BJ (cell line): ENCODE measurements around the gene DDX23. TPM values are rescaled to one million over a fixed set of nuclear protein-coding genes. Genes with fewer than 3 reads are reported as not detected.
"Not testable (repeated sequence)": the region's sequence is repeated elsewhere in the genome, so short reads cannot be mapped to it uniquely, and the experiment has no call there.

ENCODE experiments used
- CTCF ChIA-PET: fragments of 350-600 bp; formaldehyde crosslinking; extraction: SDS; loops from one replicate; lab custom pipeline; 2021; ENCODE audit warnings: antibody characterized with exemption, inconsistent platforms; lab: Yijun Ruan, JAX
- POLR2A ChIA-PET: fragments of 300-600 bp; sonication (Branson Sonifier 250); formaldehyde crosslinking; extraction: SDS; loops from one replicate; lab custom pipeline; 2021; ENCODE audit warnings: antibody characterized with exemption; lab: Charles Lee
- DNase-seq: peaks from one replicate; pipeline ENCODE4 v3.0.0-alpha.2; 2011; ENCODE audit warnings: low read depth
- H3K27me3 ChIP-seq: 2 replicates; pipeline ENCODE4 v1.6.0; 2011; ENCODE audit warnings: low read length; ENCODE audit not compliant: control insufficient read depth, insufficient read depth
- H3K36me3 ChIP-seq: 2 replicates; pipeline ENCODE4 v1.5.1; 2011; ENCODE audit warnings: low read length; ENCODE audit not compliant: control insufficient read depth, insufficient read depth
- H3K4me3 ChIP-seq: 2 replicates; pipeline ENCODE4 v1.5.1; 2011; ENCODE audit warnings: low read depth, mild to moderate bottlenecking, control low read depth, low read length
- polyA plus RNA-seq: library from polyadenylated mRNA; depleted of rRNA; stranded (reverse); fragments of >200 nt; gene quantifications from 2 replicates; pipeline ENCODE4 v1.2.3, GENCODE V29; 2011
- TF ChIP-seq, protein P1 (sequence below): IDR thresholded peaks from 2 replicates; pipeline ENCODE4 v1.5.1; 2011; ENCODE audit warnings: low read depth, mild to moderate bottlenecking, control low read depth, inconsistent platforms, low read length, moderate library complexity; ENCODE audit not compliant: insufficient read depth

The DDX23 gene
- polyA plus RNA-seq, 1 experiment = 59.4 TPM

DNA sequence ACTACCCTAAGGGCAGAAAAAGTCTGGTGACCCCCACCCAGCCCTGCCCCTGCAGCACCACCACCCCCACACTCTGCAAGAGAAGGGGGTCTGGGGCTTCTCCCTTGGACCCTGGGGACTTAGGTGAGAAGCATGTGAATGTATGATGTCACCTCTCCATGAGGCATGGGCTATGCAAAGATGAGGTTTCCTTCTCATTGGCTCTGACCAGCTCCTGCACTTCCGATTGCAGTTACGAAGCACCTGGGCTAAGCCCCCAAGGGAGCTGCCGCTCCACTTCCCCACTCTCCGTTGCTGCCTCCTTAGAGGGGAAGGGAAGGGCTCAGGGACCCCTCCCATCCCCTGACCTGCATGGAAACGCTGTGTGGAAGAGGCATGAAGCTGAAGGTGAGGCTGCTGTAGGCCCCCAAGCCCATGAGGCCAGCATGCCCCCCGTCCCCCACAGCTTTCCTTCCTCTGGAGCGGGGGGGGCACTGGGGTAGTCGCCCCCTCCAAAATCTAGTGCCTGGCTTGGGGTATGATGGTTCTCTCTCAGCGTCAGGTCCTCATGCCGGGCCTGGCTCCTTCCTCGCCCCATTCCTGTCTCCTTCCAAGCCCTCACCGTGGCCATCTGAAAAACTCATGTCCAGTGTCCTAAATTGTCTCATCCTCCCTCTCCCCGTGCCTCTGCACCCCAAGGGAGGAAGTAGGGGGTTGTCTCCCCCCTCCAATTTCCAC is 5.5 kb upstream of the DDX23 start:
- Histone ChIP-seq H3K27me3 (peaks cover 9% of the 10 kb centered on the region), H3K36me3 (no peaks in the 10 kb centered on the region), H3K4me3 (no peak overlapping the region)
- ChIA-PET POLR2A (no interaction called here), CTCF (interaction anchor here (1.8 to 14.0 kb wide), 3 partner anchors 8 to 131 kb away, joined by 7 to 243 read pairs (median 8); partner anchors contain the start of gene RND1)
- DNase-seq = no peak
- TF ChIP-seq, protein P1, sequence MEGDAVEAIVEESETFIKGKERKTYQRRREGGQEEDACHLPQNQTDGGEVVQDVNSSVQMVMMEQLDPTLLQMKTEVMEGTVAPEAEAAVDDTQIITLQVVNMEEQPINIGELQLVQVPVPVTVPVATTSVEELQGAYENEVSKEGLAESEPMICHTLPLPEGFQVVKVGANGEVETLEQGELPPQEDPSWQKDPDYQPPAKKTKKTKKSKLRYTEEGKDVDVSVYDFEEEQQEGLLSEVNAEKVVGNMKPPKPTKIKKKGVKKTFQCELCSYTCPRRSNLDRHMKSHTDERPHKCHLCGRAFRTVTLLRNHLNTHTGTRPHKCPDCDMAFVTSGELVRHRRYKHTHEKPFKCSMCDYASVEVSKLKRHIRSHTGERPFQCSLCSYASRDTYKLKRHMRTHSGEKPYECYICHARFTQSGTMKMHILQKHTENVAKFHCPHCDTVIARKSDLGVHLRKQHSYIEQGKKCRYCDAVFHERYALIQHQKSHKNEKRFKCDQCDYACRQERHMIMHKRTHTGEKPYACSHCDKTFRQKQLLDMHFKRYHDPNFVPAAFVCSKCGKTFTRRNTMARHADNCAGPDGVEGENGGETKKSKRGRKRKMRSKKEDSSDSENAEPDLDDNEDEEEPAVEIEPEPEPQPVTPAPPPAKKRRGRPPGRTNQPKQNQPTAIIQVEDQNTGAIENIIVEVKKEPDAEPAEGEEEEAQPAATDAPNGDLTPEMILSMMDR = no peak

DNA sequence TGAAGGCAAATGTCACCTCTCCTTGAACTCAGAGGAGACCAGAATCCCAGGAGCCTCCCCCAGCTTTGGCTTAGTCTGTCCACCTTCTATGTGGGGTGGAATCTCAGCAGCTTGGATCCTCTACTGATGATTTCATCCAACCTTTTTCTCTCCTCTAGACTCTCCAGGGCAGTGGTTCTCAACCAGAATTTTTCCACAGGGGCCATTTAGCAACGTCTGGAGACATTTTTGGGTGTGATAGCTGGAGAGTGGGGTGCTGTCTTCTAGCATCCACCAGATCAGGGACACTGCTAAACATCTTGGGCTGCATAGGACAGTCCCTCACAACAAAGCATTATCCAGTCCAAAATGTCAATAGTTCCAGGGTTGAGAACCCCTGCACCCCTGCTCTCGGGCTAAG is 4.4 kb upstream of the DDX23 start:
- POLR2A ChIA-PET = no interaction called here

DNA sequence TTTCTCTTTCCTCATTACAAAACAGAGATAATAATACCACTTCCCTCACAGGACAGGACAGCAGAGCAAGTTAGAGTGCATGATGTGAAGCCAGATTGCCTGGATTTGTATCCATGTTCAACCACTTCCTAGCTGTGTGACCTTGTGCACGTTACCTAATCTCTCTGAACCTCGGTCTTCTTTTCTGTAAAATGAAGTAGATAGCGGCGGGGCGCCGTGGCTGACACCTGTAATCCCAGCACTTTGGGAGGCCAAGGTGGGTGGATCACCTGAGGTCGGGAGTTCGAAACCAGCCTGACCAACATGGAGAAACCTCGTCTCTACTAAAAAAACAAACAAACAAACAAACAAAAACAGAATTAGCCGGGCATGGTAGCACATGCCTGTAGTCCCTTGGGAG is 3.0 kb upstream of the DDX23 start:
- H3K27me3 ChIP-seq, H3K36me3 ChIP-seq, DNase-seq, POLR2A ChIA-PET, H3K4me3 ChIP-seq: not testable (repeated sequence)
- CTCF ChIA-PET = interaction anchor here (0.7 to 14.0 kb wide), 10 partner anchors 9 to 139 kb away, joined by 3 to 243 read pairs (median 34); partner anchors contain the start of genes FKBP11, RND1 and WNT1

More for the DNA sequence above, 4.4 kb upstream of the DDX23 start:
- CTCF ChIA-PET = interaction anchor here (1.0 to 14.0 kb wide), 5 partner anchors 9 to 132 kb away, joined by 3 to 243 read pairs (median 7); partner anchors contain the start of gene RND1
- H3K27me3 ChIP-seq = peaks cover 6% of the 10 kb centered on the region; the same call in 1 of the 2 replicates
- H3K36me3 ChIP-seq = no peaks in the 10 kb centered on the region
- DNase-seq = no peak
- TF ChIP-seq, protein P1 = no peak
- H3K4me3 ChIP-seq = no peak overlapping the region

DNA sequence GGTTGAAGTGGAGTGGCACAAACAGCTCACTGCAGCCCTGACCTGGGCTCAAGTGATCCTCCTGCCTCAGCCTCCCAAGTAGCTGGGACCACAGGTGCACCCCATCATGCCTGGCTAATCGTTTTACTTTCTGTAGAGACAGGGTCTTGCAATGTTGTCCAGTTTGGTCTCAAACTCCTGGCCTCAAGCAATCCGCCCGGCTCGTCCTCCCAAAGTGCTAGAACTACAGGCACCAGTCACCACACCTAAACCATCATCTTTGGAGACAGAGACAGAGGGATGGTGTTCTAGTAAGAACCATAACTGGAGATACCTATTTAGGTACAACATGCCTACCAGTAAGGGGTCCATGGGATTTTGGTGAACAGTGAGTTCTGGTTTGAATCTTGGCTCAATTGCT is 2.5 kb upstream of the DDX23 start:
- TF ChIP-seq, protein P1 = no peak
- H3K27me3 ChIP-seq = peaks cover 6% of the 10 kb centered on the region; the same call in 1 of the 2 replicates
- ChIA-PET POLR2A (no interaction called here), CTCF (interaction anchor here (0.8 to 14.0 kb wide), 14 partner anchors 11 to 139 kb away, joined by 3 to 243 read pairs (median 23); partner anchors contain the start of genes FKBP11, RND1 and WNT1)
- H3K4me3 ChIP-seq = no peak overlapping the region
- no peak for DNase-seq
- no peaks in the 10 kb centered on the region for H3K36me3 ChIP-seq

DNA sequence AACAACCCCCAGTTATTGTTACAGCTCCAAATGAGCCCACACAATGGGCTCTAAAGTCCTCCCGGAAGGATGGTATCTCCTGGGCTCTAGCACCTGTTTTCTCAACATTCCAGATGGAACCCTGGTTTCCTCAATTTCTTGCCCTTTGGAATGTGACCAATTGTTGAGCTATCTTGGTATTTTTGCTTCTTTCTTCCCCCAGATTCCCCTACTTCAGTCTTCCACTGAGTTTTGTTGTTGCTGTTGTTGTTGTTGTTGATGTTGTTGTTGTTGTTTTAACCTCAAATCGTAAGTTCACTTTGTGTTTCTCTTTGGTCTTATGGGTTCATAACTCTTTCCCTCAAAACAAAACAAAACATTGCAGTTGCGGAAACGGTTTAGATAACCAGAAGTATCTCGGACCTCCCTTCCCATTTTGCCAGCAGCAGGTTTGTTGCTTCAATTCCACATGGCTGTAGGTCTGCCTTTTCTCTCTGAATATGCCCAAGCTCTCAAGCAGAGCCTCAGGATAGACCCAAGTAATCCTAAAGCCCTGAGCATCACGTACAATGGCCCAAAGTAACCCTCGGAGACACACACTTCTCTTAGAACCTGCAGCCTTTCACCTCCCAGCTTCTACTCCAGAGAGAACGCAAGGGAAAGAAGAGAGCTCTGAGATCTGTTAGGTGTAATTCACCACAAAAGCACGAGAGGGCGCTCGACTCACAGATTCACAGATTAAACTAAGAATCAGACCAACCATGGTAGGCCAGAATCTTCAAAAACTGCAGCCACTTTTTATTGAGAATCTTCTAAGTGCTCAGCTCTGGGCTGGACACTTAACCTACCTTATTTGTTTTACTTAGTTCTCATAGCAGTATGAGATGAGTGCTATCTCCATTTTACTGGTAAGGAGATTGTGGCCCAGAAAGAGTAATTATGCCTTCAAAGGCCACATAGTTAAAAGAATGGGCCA is 1.0 kb upstream of the DDX23 start:
- ChIA-PET CTCF (interaction anchor here (0.6 to 14.0 kb wide), 49 partner anchors 9 to 256 kb away, joined by 3 to 243 read pairs (median 5); partner anchors contain the start of genes DDN, FKBP11, RND1 and WNT1), POLR2A (interaction anchor here (1.2 kb wide), 1 partner anchor 13 kb away, joined by 4 read pairs; the partner anchor contains the start of gene RND1)
- TF ChIP-seq, protein P1 = peak; percentile 71
- H3K27me3 ChIP-seq = peaks cover 6% of the 10 kb centered on the region; the same call in 1 of the 2 replicates
- peak; percentile 57 for DNase-seq
- peak overlapping the region; percentile 93 for H3K4me3 ChIP-seq
- H3K36me3 ChIP-seq = no peaks in the 10 kb centered on the region; the same call in 1 of the 2 replicates

DNA sequence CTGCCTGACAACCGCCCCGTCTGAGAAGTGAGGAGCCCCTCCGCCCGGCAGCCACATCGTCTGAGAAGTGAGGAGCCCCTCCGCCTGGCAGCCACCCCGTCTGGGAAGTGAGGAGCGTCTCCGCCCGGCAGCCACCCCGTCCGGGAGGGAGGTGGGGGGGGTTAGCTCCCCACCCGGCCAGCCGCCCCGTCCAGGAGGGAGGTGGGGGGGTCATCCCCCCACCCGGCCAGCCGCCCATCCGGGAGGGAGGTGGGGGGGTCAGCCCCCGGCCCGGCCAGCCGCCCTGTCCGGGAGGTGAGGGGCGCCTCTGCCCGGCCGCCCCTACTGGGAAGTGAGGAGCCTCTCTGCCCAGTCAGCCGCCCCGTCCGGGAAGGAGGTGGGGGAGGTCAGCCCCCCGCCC is 9.9 kb downstream of the DDX23 start:
- H3K4me3 ChIP-seq, POLR2A ChIA-PET, CTCF ChIA-PET: not testable (repeated sequence)

More for the DNA sequence above, 9.9 kb downstream of the DDX23 start:
- not testable (repeated sequence) for DNase-seq, H3K27me3 ChIP-seq
- peaks cover 32% of the 10 kb centered on the region for H3K36me3 ChIP-seq
